ENCODE measurements around the gene NTMT1.

Gene NTMT1

DNA sequence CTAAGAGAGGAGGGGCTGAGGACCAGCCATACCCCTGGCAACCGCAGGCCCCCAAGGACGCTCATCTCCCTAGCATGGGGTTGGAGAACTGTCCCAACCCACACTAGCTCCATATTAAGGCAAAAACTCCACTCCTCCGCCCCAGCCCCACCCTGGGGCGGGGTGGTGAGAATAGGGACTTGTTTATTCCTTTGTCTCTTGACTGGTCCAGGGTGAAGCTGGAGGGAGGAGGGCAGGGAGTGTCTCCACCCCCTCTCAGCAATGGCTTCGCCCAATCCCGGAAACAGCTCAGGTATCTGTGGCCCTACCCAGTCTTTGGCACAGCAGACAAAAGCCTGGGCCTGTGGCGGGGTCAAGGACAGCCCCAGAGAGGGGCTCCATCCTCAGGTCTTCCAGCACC, 56.4 kb downstream of the NTMT1 start:
- no peak for DNase-seq

DNA sequence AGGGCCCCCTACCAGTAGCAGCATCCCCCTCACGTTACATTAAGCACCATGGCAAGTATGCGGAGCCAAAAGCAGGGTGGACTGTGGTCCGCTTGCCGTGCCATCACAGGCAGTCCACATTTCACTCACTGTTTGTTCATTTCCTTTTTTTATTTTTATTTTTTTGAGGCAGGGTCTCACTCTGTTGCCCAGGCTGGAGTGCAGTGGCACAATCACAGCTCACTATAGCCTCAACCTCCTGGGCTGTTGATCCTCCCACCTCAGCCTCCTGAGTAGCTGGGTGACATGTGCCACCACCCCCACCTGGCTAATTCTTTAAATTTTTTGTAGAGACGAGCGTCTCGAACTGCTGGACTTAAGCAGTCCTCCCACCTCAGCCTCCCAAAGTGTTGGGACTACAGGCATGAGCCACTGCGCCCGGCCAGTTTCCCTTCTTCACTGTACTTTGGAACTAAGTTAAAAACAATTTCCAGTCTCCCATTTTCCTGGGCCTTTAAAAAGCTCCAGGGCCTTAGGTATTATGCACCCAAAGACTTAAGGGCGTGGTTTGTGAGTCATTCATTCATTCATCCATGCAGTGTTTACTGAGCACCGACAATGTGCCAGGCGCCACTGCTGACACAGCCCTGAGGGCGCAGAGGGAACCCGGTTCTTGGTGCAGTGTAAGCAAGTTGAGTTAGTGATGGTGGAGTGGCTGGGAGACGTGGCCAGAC, 59.4 kb downstream of the NTMT1 start:
- DNase-seq = no peak
